ENCODE data around the gene BEAN1.

DNA sequence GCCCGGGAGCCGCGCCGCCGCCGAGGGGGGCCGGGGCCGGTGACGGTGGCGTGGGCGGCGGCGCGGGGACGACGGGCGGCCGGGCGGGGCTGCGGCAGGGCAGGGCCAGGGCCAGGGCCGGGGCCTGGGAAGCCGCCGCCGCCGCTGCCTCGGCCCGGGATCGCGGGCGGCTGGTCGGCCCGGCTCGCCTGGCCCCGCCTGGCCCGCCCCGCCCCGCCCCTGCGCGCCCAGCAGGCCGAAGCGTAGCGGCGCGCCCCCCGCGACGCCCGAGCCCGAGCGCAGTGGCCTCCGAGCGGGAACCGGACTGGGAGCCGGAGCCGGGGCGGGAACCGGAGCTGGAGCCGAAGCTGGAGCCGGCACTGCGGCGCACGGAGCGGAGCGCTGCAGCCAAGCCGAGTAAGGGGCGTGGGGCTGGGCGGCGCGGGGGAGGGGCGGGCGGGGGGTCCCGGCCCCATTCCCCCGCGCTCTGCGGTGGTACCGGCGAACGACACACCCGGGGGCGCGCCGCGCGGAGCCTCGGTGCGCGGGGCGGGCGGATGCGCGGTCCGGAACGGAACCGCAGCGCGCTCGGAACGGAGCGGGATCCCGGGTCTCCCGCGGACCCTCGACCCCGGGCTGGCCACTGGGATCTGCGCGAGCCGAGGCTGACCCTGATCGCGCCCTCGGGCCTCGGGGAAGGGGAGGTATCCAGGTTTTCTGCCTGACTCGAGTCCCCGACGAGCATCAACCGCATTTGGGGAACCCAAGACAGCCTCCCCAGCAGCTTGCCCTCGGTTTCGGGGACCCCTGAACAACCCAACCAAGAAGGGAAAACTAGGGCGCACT is at the start of gene BEAN1:
- TF ChIP-seq, protein P1, sequence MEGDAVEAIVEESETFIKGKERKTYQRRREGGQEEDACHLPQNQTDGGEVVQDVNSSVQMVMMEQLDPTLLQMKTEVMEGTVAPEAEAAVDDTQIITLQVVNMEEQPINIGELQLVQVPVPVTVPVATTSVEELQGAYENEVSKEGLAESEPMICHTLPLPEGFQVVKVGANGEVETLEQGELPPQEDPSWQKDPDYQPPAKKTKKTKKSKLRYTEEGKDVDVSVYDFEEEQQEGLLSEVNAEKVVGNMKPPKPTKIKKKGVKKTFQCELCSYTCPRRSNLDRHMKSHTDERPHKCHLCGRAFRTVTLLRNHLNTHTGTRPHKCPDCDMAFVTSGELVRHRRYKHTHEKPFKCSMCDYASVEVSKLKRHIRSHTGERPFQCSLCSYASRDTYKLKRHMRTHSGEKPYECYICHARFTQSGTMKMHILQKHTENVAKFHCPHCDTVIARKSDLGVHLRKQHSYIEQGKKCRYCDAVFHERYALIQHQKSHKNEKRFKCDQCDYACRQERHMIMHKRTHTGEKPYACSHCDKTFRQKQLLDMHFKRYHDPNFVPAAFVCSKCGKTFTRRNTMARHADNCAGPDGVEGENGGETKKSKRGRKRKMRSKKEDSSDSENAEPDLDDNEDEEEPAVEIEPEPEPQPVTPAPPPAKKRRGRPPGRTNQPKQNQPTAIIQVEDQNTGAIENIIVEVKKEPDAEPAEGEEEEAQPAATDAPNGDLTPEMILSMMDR (IDR thresholded peaks at IDR 0.05) = no peak
- no peak for TF ChIP-seq POLR2A (IDR thresholded peaks at IDR 0.05)

All from esophagus squamous epithelium (tissue), 4 donors.